Adrenal gland (tissue), 12 donors: ENCODE measurements around the gene HOXD12. TPM values are rescaled to one million over a fixed set of nuclear protein-coding genes. Genes with fewer than 3 reads are reported as not detected.

ENCODE experiments used
- DNase-seq, 7 donors: peaks; one replicate each; pipeline ENCODE4 v3.0.0-alpha.2; 2019 to 2020
- H3K27ac ChIP-seq, 5 donors: fragments of 200-600 bp; sonication (generic) in 4 of 5; 1 replicate in 3 of 5; 2 replicates in 2 of 5; pipeline versions ENCODE4 v1.5.1 to v1.8.0; 2016 to 2020; ENCODE audit warnings: mild to moderate bottlenecking in 1 of 5
- H3K27me3 ChIP-seq: fragments of 200-600 bp; 2 replicates; pipeline ENCODE4 v1.8.0; 2021
- H3K36me3 ChIP-seq, 2 donors: fragments of 200-600 bp; replicated peaks in 1 of 2; 1 replicate in 1 of 2; 2 replicates in 1 of 2; pipeline versions ENCODE4 v1.5.1 to v1.8.0; 2018 to 2022
- H3K4me1 ChIP-seq, 2 donors: fragments of 200-600 bp; replicated peaks in 1 of 2; 1 replicate in 1 of 2; 2 replicates in 1 of 2; pipeline versions ENCODE4 v1.5.1 to v1.8.0; 2018 to 2021
- H3K4me3 ChIP-seq, 4 donors: fragments of 200-600 bp; sonication (generic) in 3 of 4; one replicate each; pipeline ENCODE4 v1.5.1; 2016 to 2018
- H3K9me3 ChIP-seq, 3 donors: fragments of 200-600 bp; sonication (generic) in 1 of 3; replicated peaks in 1 of 3; 1 replicate in 2 of 3; 2 replicates in 1 of 3; pipeline versions ENCODE4 v1.5.1 to v1.8.0; 2016 to 2021
- POLR2A ChIP-seq, 2 donors: fragments of 450-650 bp; IDR thresholded peaks; one replicate each; pipeline ENCODE4 v1.6.1; 2017; ENCODE audit warnings: antibody characterized with exemption in 2 of 2, mild to moderate bottlenecking in 2 of 2, moderate library complexity in 1 of 2
- WGBS, 4 donors: extraction: QIAGEN DNeasy Blood & Tissue Kit in 2 of 4; methylation state at CpG; one replicate each; pipeline versions ENCODE4 v1.1.5 to v1.1.7; 2013 to 2017; 5-methylcytosine and 5-hydroxymethylcytosine counted together
- intact Hi-C, 2 donors: fragments of 100-400 bp; cut with DNase I; formaldehyde crosslinking; loops; one replicate each; pipeline versions ENCODE4 v1.14.1 to v1.15.0; 2022 to 2023
- polyA plus RNA-seq, 3 donors: library from polyadenylated mRNA; stranded (reverse); fragments of 200-250 nt in 2 of 3; fragments of 350-450 nt in 1 of 3; fragmentation: Illumina TruSeq in 1 of 3; extraction: RNeasy Lipid Tissue Mini Kit (QIAGEN cat#74804) in 1 of 3; gene quantifications; one replicate each; pipeline ENCODE4 v1.2.3, GENCODE V29; 2013 to 2014
- total RNA-seq, 9 donors: library from RNA; depleted of rRNA in 4 of 9; stranded (reverse); fragments of >200 nt in 4 of 9; fragments of 120-200 nt in 1 of 9; fragmentation: NEBNext Ultra II Directional in 1 of 9; extraction: Animal tissue kit (Norgen Biotek cat#: 25700) in 1 of 9; gene quantifications; one replicate each; pipeline versions ENCODE4 v1.1.0 to v1.2.4, GENCODE V29; 2013 to 2023
- TF ChIP-seq, protein P1 (sequence below), 6 experiments: fragments of 450-650 bp in 4 of 6; fragments of 200-600 bp in 2 of 6; sonication (generic) in 1 of 6; IDR thresholded peaks; 1 replicate in 5 of 6; 2 replicates in 1 of 6; pipeline versions ENCODE4 v1.5.1 to v1.8.0; 2016 to 2021; ENCODE audit warnings: antibody characterized with exemption in 6 of 6, mild to moderate bottlenecking in 2 of 6, moderate library complexity in 1 of 6
- donor health status: healthy with polysubstance abuse.
- donor health status: Bipolar disorder and iron deficiency.
- donor health status: DM: yes; HTN: yes; CAD: no.
- donor health status: DM: no; HTN: no; CAD: no.
- donor health status: DM: no; HTN: no; CAD: no.
- donor health status: DM: yes; HTN: yes; CAD: no.

HOXD12 gene
- total and polyA plus RNA-seq, 12 donors = not detected

DNA sequence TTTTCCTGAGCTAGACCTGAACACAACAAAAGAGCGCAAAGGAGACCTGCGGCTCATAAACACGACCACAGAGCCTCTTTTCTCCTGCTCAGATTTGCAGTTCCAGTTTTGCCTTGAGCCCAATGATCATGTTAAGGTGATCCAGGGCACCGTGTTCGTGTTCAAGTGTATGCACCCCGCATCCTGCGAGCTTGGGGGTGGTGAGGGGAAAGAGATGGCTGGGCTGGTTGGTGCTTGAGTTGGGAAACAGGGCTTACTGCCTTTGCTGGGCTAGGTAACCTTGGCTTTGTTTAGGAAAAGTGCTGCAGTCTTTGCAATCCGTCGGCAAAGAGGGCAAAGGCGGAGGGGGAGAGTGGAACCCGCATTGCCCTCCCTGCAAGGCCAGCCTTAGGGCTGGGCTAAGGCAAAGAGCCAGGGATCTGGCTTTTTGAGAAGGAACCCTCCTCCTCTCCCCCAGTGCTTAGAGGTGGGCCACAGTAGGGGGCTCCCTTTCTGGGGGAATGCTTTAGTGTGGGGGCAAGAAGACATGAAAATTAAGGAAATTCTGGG, 18.3 kb downstream of the HOXD12 start:
- WGBS, 4 donors = 28 to 35% (median 28%) methylated on average over 10 to 11 of the region's 11 CpGs
- no peaks in the 10 kb centered on the region for H3K9me3 ChIP-seq
- no peak for DNase-seq
- TF ChIP-seq, protein P1, sequence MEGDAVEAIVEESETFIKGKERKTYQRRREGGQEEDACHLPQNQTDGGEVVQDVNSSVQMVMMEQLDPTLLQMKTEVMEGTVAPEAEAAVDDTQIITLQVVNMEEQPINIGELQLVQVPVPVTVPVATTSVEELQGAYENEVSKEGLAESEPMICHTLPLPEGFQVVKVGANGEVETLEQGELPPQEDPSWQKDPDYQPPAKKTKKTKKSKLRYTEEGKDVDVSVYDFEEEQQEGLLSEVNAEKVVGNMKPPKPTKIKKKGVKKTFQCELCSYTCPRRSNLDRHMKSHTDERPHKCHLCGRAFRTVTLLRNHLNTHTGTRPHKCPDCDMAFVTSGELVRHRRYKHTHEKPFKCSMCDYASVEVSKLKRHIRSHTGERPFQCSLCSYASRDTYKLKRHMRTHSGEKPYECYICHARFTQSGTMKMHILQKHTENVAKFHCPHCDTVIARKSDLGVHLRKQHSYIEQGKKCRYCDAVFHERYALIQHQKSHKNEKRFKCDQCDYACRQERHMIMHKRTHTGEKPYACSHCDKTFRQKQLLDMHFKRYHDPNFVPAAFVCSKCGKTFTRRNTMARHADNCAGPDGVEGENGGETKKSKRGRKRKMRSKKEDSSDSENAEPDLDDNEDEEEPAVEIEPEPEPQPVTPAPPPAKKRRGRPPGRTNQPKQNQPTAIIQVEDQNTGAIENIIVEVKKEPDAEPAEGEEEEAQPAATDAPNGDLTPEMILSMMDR (IDR thresholded peaks at IDR 0.05) = no peak
- no peak for TF ChIP-seq POLR2A (IDR thresholded peaks at IDR 0.05)
- no peak overlapping the region for H3K27ac ChIP-seq
- intact Hi-C loops = no loop called here
- H3K4me3 ChIP-seq = no peak overlapping the region
- peaks cover 85% of the 10 kb centered on the region for H3K27me3 ChIP-seq
- H3K4me1 ChIP-seq = peaks cover 0 to 10% of the 10 kb centered on the region in 2 donors
- H3K36me3 ChIP-seq = no peaks in the 10 kb centered on the region

DNA sequence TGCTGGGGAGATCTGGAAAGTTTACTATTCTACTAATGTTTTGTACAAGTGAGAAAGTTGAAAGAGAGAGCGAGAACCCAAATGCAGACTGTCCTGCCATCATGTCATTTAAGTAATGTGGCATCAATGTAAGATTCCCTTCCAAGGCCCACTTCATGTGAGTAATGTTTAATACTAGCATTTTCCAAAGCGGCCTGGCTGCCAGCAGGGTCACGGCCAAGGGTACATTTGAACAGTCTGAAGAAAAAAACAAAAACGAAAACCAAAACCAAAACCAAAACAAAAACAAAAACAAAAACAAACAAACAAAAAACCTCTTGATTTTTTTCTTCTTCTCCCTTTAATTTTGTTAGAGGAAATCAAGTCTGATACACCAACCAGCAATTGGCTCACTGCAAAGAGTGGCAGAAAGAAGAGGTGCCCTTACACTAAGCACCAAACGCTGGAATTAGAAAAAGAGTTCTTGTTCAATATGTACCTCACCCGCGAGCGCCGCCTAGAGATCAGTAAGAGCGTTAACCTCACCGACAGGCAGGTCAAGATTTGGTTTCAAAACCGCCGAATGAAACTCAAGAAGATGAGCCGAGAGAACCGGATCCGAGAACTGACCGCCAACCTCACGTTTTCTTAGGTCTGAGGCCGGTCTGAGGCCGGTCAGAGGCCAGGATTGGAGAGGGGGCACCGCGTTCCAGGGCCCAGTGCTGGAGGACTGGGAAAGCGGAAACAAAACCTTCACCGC, 19.2 kb downstream of the HOXD12 start:
- Histone ChIP-seq H3K27ac (no peak overlapping the region), H3K27me3 (peaks cover 76% of the 10 kb centered on the region), H3K9me3 (no peaks in the 10 kb centered on the region), H3K36me3 (no peaks in the 10 kb centered on the region), H3K4me3 (no peak overlapping the region), H3K4me1 (peaks cover 0 to 10% of the 10 kb centered on the region in 2 donors)
- 19 to 26% (median 21%) methylated on average over 23 to 24 of the region's 24 CpGs for WGBS, 4 donors
- DNase-seq = peak in 6 of 7 donors; percentile 46 to 74 (median 59)
- intact Hi-C loops = no loop called here
- no peak for TF ChIP-seq POLR2A (IDR thresholded peaks at IDR 0.05)
- TF ChIP-seq, protein P1 (IDR thresholded peaks at IDR 0.05) = peak in 3 of 6 experiments; percentile 41 to 47 (median 43)

DNA sequence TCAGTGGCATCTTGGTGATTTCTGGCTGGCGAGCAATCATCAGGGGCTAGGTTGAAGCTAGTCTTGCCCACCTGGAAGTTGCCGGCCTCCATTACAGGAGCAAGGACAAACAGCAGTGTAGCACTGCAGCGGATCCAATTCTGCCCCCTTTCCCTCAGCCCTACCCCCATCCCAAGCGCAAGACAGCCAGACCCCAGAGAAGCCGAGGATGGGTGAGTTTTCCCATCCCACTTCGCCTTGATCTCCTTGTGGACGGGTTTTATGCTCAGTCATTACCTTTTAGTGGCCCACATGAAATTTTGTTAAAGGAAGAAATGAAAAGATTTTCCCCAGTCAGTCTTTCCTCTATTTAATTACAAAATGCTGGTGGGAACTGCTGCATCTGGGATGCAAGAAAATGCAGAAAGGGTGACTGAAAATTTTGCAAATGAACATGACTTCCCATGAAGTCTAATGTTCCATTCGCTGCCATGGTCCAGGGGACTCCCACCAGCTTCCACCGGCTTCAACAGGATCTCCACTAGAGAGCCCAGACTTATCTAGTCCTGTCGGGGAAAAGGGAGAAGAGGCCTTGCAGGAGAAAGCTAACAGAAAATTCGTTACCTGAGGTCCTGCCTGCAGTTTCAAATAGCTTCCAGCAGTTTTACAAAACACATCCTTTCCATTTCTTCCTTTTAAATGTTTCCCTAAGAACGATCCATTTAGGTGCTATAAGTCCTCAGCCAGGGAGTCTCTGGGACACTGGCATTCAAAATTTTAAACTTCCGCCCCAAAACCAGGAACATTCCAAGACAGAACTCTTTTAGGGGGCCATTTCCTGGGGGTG, 21.0 kb downstream of the HOXD12 start:
- peaks cover 0 to 10% of the 10 kb centered on the region in 2 donors for H3K4me1 ChIP-seq
- intact Hi-C loops = loop anchor here in 1 of 2 donors (5.0 to 10.0 kb wide), 2 partner anchors 517 to 694 kb away; no protein-coding TSS in a partner anchor
- TF ChIP-seq POLR2A (IDR thresholded peaks at IDR 0.05) = no peak
- TF ChIP-seq, protein P1 (IDR thresholded peaks at IDR 0.05) = no peak
- no peak overlapping the region for H3K27ac ChIP-seq
- no peaks in the 10 kb centered on the region for H3K9me3 ChIP-seq
- WGBS, 4 donors = 52 to 66% (median 64%) methylated on average over 13 of the region's 13 CpGs
- H3K4me3 ChIP-seq = no peak overlapping the region
- DNase-seq = peak in 1 of 7 donors; percentile 9
- peaks cover 58% of the 10 kb centered on the region for H3K27me3 ChIP-seq
- no peaks in the 10 kb centered on the region for H3K36me3 ChIP-seq
